Measurements from ENCODE around the gene RCAN3.

RCAN3 gene

DNA sequence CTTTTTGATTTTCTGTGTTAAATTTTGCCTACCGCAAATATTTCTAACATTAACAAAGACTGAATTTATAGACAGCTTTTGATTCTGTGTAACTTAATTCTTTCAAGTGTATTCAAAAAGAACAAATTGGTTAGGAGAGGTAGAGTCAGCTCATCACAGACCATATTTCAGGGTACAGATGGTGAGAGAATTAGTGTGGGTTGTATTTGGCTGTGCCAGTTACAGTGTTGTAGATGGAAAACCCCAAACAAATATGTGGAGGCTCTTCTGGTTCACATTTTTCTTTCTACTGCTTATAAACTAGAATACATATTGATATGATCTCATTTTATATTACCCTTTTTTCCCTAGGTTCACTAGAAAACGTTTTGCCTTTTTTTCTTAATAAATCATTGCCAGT is 11.1 kb downstream of the RCAN3 start:
- TF ChIP-seq ZNF677 (tag by site-specific recombination; IDR thresholded peaks at IDR 0.05) (no peak), ZBTB21 (tag by site-specific recombination; IDR thresholded peaks at IDR 0.05) (no peak), ZNF274 (IDR thresholded peaks at IDR 0.05; ENCODE audit: low read length) (no peak), ZNF274 (tag by site-specific recombination; IDR thresholded peaks at IDR 0.05; ENCODE audit: borderline replicate concordance) (no peak), ZNF791 (tag by site-specific recombination; IDR thresholded peaks at IDR 0.05) (no peak), ZNF623 (tag by site-specific recombination; IDR thresholded peaks at IDR 0.05) (no peak), ZNF302 (tag by site-specific recombination; IDR thresholded peaks at IDR 0.05; ENCODE audit: low read depth) (no peak), ZNF146 (tag by site-specific recombination; IDR thresholded peaks at IDR 0.05) (no peak), ZNF155 (tag by site-specific recombination; IDR thresholded peaks at IDR 0.05) (no peak), HOXC10 (CRISPR knock-in tag; IDR thresholded peaks at IDR 0.05) (no peak), GLIS1 (tag by site-specific recombination; IDR thresholded peaks at IDR 0.05) (no peak), ZNF341 (tag by site-specific recombination; IDR thresholded peaks at IDR 0.05; ENCODE audit: low read depth) (no peak)
- TF ChIP-seq, protein P1, sequence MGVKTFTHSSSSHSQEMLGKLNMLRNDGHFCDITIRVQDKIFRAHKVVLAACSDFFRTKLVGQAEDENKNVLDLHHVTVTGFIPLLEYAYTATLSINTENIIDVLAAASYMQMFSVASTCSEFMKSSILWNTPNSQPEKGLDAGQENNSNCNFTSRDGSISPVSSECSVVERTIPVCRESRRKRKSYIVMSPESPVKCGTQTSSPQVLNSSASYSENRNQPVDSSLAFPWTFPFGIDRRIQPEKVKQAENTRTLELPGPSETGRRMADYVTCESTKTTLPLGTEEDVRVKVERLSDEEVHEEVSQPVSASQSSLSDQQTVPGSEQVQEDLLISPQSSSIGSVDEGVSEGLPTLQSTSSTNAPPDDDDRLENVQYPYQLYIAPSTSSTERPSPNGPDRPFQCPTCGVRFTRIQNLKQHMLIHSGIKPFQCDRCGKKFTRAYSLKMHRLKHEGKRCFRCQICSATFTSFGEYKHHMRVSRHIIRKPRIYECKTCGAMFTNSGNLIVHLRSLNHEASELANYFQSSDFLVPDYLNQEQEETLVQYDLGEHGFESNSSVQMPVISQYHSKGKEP (tag by site-specific recombination; IDR thresholded peaks at IDR 0.05) = no peak
- ChIA-PET POLR2A (no interaction called here), CTCF (no interaction called here)
- Histone ChIP-seq H3K27ac (ENCODE audit: extremely low read depth, low read depth, low read length) (no peak overlapping the region), H3K4me3 (ENCODE audit: low read depth, low read length) (no peak overlapping the region), H3K36me3 (ENCODE audit: control insufficient read depth in 2 of 2, insufficient read depth in 1 of 2, low read length in 2 of 2) (no peaks in the 10 kb centered on the region), H3K4me1 (ENCODE audit: control insufficient read depth, insufficient read depth, low read length) (no peaks in the 10 kb centered on the region), H3K9me3 (ENCODE audit: control insufficient read depth, insufficient read depth, low read depth, low read length) (no peaks in the 10 kb centered on the region)

- POLR2A ChIA-PET = interaction anchor here (1.1 kb wide), 1 partner anchor 12 kb away, joined by 4 read pairs; the partner anchor contains the start of gene RCAN3
- Histone ChIP-seq H3K36me3 (ENCODE audit: control insufficient read depth in 2 of 2, insufficient read depth in 1 of 2, low read length in 2 of 2) (no peaks in the 10 kb centered on the region), H3K4me3 (ENCODE audit: low read depth, low read length) (no peak overlapping the region), H3K4me1 (ENCODE audit: control insufficient read depth, insufficient read depth, low read length) (no peaks in the 10 kb centered on the region), H3K9me3 (ENCODE audit: control insufficient read depth, insufficient read depth, low read depth, low read length) (no peaks in the 10 kb centered on the region), H3K27ac (ENCODE audit: extremely low read depth, low read depth, low read length) (no peak overlapping the region)
- CTCF ChIA-PET = interaction anchor here (0.7 to 1.0 kb wide), 4 partner anchors 12 to 189 kb away, joined by 3 to 6 read pairs (median 4); partner anchors contain the start of gene NIPAL3
- TF ChIP-seq ZNF768 (tag by site-specific recombination; IDR thresholded peaks at IDR 0.05) = no peak
- TF ChIP-seq TCF7L2 (IDR thresholded peaks at IDR 0.05; ENCODE audit: borderline replicate concordance, low read depth, low read length) = no peak
- TF ChIP-seq ZNF341 (tag by site-specific recombination; IDR thresholded peaks at IDR 0.05; ENCODE audit: low read depth) = no peak
- TF ChIP-seq, protein P2, sequence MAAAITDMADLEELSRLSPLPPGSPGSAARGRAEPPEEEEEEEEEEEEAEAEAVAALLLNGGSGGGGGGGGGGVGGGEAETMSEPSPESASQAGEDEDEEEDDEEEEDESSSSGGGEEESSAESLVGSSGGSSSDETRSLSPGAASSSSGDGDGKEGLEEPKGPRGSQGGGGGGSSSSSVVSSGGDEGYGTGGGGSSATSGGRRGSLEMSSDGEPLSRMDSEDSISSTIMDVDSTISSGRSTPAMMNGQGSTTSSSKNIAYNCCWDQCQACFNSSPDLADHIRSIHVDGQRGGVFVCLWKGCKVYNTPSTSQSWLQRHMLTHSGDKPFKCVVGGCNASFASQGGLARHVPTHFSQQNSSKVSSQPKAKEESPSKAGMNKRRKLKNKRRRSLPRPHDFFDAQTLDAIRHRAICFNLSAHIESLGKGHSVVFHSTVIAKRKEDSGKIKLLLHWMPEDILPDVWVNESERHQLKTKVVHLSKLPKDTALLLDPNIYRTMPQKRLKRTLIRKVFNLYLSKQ (tag by site-specific recombination; IDR thresholded peaks at IDR 0.05; ENCODE audit: borderline replicate concordance) = no peak
- no peak for TF ChIP-seq ZNF16 (tag by site-specific recombination; IDR thresholded peaks at IDR 0.05; ENCODE audit: low read depth)
- no peak for TF ChIP-seq ZNF266 (tag by site-specific recombination; IDR thresholded peaks at IDR 0.05; ENCODE audit: low read depth)
- TF ChIP-seq ZNF248 (tag by site-specific recombination; IDR thresholded peaks at IDR 0.05) = no peak
- TF ChIP-seq ZSCAN23 (tag by site-specific recombination; IDR thresholded peaks at IDR 0.05) = no peak
- no peak for TF ChIP-seq RBAK (tag by site-specific recombination; IDR thresholded peaks at IDR 0.05)
- TF ChIP-seq ZNF37A (tag by site-specific recombination; IDR thresholded peaks at IDR 0.05) = no peak
- TF ChIP-seq SETDB1 (IDR thresholded peaks at IDR 0.05; ENCODE audit: insufficient read length, low read length) = no peak
Observed at GRCh38 chr1:24514946-24515345, 12.3 kb downstream of the RCAN3 start.

Measured in HEK293 (cell line).